Endothelial cell of umbilical vein (primary cell): ENCODE data around the gene RFX1. TPM values are rescaled to one million over a fixed set of nuclear protein-coding genes. Genes with fewer than 3 reads are reported as not detected.

Experiments
- BruUV-seq: library from RNA; stranded (reverse); fragments of 400-500 nt; replicated peaks from 2 replicates; lab custom pipeline; 2021; lab: Mats Ljungman, UMichigan
- CTCF ChIA-PET: fragments of 300-600, 350-600 bp; sonication (Branson Sonifier 250); formaldehyde crosslinking; loops from one replicate; lab custom pipeline; 2021; ENCODE audit warnings: antibody characterized with exemption, inconsistent platforms; lab: Charles Lee
- POLR2A ChIA-PET: fragments of 300-600, 350-600 bp; sonication (Branson Sonifier 250); formaldehyde crosslinking; loops from one replicate; lab custom pipeline; 2021; ENCODE audit warnings: antibody characterized with exemption, inconsistent platforms; lab: Charles Lee
- DNase-seq: peaks from one replicate; pipeline ENCODE4 v3.0.0-alpha.2; 2011; ENCODE audit warnings: low read depth, low spot score
- FAIRE-seq: peaks from 2 replicates; lab custom pipeline; 2011; peaks lifted over from hg19 to GRCh38; lab: Jason Lieb, UNC
- H2AFZ ChIP-seq: 2 replicates; pipeline ENCODE4 v1.6.0; 2012; ENCODE audit warnings: low read depth, low read length, control low read depth, inconsistent platforms
- H3K27ac ChIP-seq: 2 replicates; pipeline ENCODE4 v1.5.1; 2011; ENCODE audit warnings: low read depth, mild to moderate bottlenecking, control low read depth, low read length, moderate library complexity; ENCODE audit not compliant: insufficient read depth
- H3K27me3 ChIP-seq, 2 experiments: 2 replicates each; pipeline versions ENCODE4 v1.6.0 to v1.6.1; 2011; ENCODE audit warnings: low read length in 2 of 2, mixed read lengths in 1 of 2; ENCODE audit not compliant: control insufficient read depth in 2 of 2, insufficient read depth in 2 of 2
- H3K36me3 ChIP-seq, 2 experiments: 2 replicates in 1 of 2; 3 replicates in 1 of 2; pipeline ENCODE4 v1.5.1; 2011; ENCODE audit warnings: low read length in 2 of 2, mild to moderate bottlenecking in 1 of 2, moderate library complexity in 1 of 2; ENCODE audit not compliant: control insufficient read depth in 2 of 2, insufficient read depth in 2 of 2; ENCODE audit errors: extremely low read depth in 1 of 2
- H3K4me1 ChIP-seq: 3 replicates; pipeline ENCODE4 v1.5.1; 2011; ENCODE audit warnings: mild to moderate bottlenecking, low read length; ENCODE audit not compliant: control insufficient read depth, insufficient read depth; ENCODE audit errors: extremely low read depth
- H3K4me2 ChIP-seq: 2 replicates; pipeline ENCODE4 v1.6.1; 2011; ENCODE audit warnings: low read length, control low read depth, mixed read lengths; ENCODE audit not compliant: insufficient read depth
- H3K4me3 ChIP-seq, 3 experiments: fragments of 200-600 bp in 1 of 3; sonication (generic), shearing (Covaris generic) in 1 of 3; replicated peaks in 1 of 3; 2 replicates each; pipeline ENCODE4 v1.5.1; 2011 to 2016; ENCODE audit warnings: control low read depth in 3 of 3, low read length in 3 of 3, mild to moderate bottlenecking in 2 of 3, inconsistent platforms in 1 of 3, low read depth in 1 of 3, moderate library complexity in 1 of 3; ENCODE audit not compliant: insufficient read depth in 1 of 3
- H3K79me2 ChIP-seq: 2 replicates; pipeline ENCODE4 v1.6.0; 2012; ENCODE audit warnings: low read length, inconsistent platforms; ENCODE audit not compliant: control insufficient read depth, insufficient read depth
- H3K9ac ChIP-seq: replicated peaks from 2 replicates; pipeline ENCODE3; 2011; ENCODE audit warnings: low read length, control low read depth; ENCODE audit not compliant: insufficient read depth; ENCODE audit errors: extremely low read depth
- H3K9me1 ChIP-seq: replicated peaks from 3 replicates; pipeline ENCODE4 v1.6.0; 2011; ENCODE audit warnings: mild to moderate bottlenecking, low read length; ENCODE audit not compliant: control insufficient read depth, insufficient read depth; ENCODE audit errors: extremely low read depth
- H3K9me3 ChIP-seq: replicated peaks from 2 replicates; pipeline ENCODE4 v1.5.1; 2012; ENCODE audit warnings: low read length, inconsistent platforms; ENCODE audit not compliant: control insufficient read depth, insufficient read depth
- H4K20me1 ChIP-seq: replicated peaks from 2 replicates; pipeline ENCODE3; 2011; ENCODE audit warnings: mild to moderate bottlenecking, low read length; ENCODE audit not compliant: control insufficient read depth, insufficient read depth; ENCODE audit errors: extremely low read depth
- CTCF ChIP-seq, 2 donors: IDR thresholded peaks; 1 replicate in 1 of 2; 2 replicates in 1 of 2; pipeline ENCODE4 v1.5.1; 2011; ENCODE audit warnings: low read length in 2 of 2, mild to moderate bottlenecking in 2 of 2, moderate library complexity in 2 of 2, control low read depth in 1 of 2, inconsistent platforms in 1 of 2, low read depth in 1 of 2; ENCODE audit not compliant: insufficient read depth in 1 of 2; ENCODE audit errors: extremely low read depth in 1 of 2
- EZH2 ChIP-seq: IDR thresholded peaks from 2 replicates; pipeline ENCODE4 v1.6.1; 2012; ENCODE audit warnings: borderline replicate concordance, low read depth, mild to moderate bottlenecking, moderate library complexity, low read length, inconsistent platforms; ENCODE audit not compliant: severe bottlenecking
- FOS ChIP-seq: IDR thresholded peaks from 2 replicates; pipeline ENCODE4 v1.6.1; 2011; ENCODE audit warnings: mild to moderate bottlenecking, low read length, moderate library complexity, borderline replicate concordance; ENCODE audit not compliant: insufficient read depth
- GATA2 ChIP-seq: IDR thresholded peaks from 2 replicates; pipeline ENCODE4 v1.7.0; 2011; ENCODE audit warnings: low read depth, mild to moderate bottlenecking, moderate library complexity, mixed read lengths, low read length; ENCODE audit not compliant: insufficient read length, insufficient read depth
- JUN ChIP-seq: IDR thresholded peaks from 2 replicates; pipeline ENCODE4 v1.6.1; 2011; ENCODE audit warnings: borderline replicate concordance, low read depth; ENCODE audit not compliant: insufficient read length, insufficient read depth
- MYC ChIP-seq: IDR thresholded peaks from one replicate; pipeline ENCODE4 v1.6.1; 2011; ENCODE audit warnings: mild to moderate bottlenecking, low read depth, low read length
- POLR2A ChIP-seq: IDR thresholded peaks from 2 replicates; pipeline ENCODE4 v1.6.1; 2012; ENCODE audit warnings: low read depth, mild to moderate bottlenecking, control low read depth, low read length
- POLR2AphosphoS5 ChIP-seq: IDR thresholded peaks from 2 replicates; pipeline ENCODE4 v1.6.1; 2012; ENCODE audit warnings: low read depth, mild to moderate bottlenecking, control low read depth, low read length, moderate library complexity; ENCODE audit not compliant: insufficient read depth
- dilution Hi-C: fragments of 300-500 bp; cut with MboI; formaldehyde crosslinking; loops from one replicate; pipeline ENCODE4 v1.15.0; 2019; ENCODE audit warnings: low sequenced_read_pairs; ENCODE audit not compliant: extremely low pct_ligation_motif_present
- intact Hi-C: fragments of 100-400 bp; cut with micrococcal nuclease; formaldehyde crosslinking; loops from one replicate; pipeline ENCODE4 v1.10.0; 2022
- polyA plus RNA-seq, 4 experiments: library from polyadenylated mRNA; depleted of rRNA in 3 of 4; stranded (reverse) in 3 of 4; unstranded in 1 of 4; fragments of >200 nt; gene quantifications; 2 replicates each; pipeline versions ENCODE4 v1.2.1 to v1.2.3, GENCODE V29; 2011 to 2012; ENCODE audit warnings: missing spikeins in 1 of 4
- total RNA-seq: library from RNA; stranded (reverse); gene quantifications from 2 replicates; pipeline ENCODE4 v1.2.3, GENCODE V29; 2021
- TF ChIP-seq, protein P1 (sequence below): IDR thresholded peaks from 2 replicates; pipeline ENCODE4 v1.6.1; 2011; ENCODE audit not compliant: insufficient read depth, insufficient read length

The RFX1 gene
- total and polyA plus RNA-seq, 2 donors (not counting 3 experiments of a cell fraction or from before 2014, with no cell fraction given): 2.3 to 14.7 TPM

- no peak for TF ChIP-seq POLR2AphosphoS5
- no peak for TF ChIP-seq GATA2
- no peak for TF ChIP-seq FOS
- TF ChIP-seq MYC: no peak
- TF ChIP-seq EZH2: no peak
- TF ChIP-seq POLR2A: no peak
- TF ChIP-seq, protein P1, sequence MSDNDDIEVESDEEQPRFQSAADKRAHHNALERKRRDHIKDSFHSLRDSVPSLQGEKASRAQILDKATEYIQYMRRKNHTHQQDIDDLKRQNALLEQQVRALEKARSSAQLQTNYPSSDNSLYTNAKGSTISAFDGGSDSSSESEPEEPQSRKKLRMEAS: no peak
- no peak for TF ChIP-seq CTCF (IDR thresholded peaks at IDR 0.05; ENCODE audit: extremely low read depth in 1 of 2, insufficient read depth in 1 of 2, low read depth in 1 of 2, low read length in 2 of 2)
- TF ChIP-seq JUN: no peak
- Histone ChIP-seq H3K36me3 (no peaks in the 10 kb centered on the region), H2AFZ (no peak overlapping the region), H3K9ac (no peak overlapping the region), H4K20me1 (no peaks in the 10 kb centered on the region), H3K27ac (no peak overlapping the region), H3K4me2 (no peak overlapping the region), H3K9me1 (no peaks in the 10 kb centered on the region), H3K4me3 (no peak overlapping the region), H3K79me2 (no peaks in the 10 kb centered on the region), H3K27me3 (peaks cover 6% of the 10 kb centered on the region in 2 experiments), H3K4me1 (no peaks in the 10 kb centered on the region), H3K9me3 (no peaks in the 10 kb centered on the region)
- dilution Hi-C loops (no loop called here), intact Hi-C loops (no loop called here)
- DNase-seq (no peak), FAIRE-seq (no peak)
- no TSS peak for BruUV-seq
- ChIA-PET POLR2A (no interaction called here), CTCF (interaction anchor here (1.0 to 1.1 kb wide), 2 partner anchors 12 to 18 kb away, joined by 4 to 7 read pairs; partner anchors contain the start of gene MISP3)
Measured at GRCh38 chr19:14054099-14054498, 48.0 kb upstream of the RFX1 start.
